GM18861 (cell line): Measurements from ENCODE around the gene ASPG.

Source experiments
- ATAC-seq: cut with Tn5 transposase; IDR thresholded peaks from one replicate; pipeline ENCODE4 v1.9.1; 2021; ENCODE audit not compliant: unreplicated experiment

Gene ASPG

DNA sequence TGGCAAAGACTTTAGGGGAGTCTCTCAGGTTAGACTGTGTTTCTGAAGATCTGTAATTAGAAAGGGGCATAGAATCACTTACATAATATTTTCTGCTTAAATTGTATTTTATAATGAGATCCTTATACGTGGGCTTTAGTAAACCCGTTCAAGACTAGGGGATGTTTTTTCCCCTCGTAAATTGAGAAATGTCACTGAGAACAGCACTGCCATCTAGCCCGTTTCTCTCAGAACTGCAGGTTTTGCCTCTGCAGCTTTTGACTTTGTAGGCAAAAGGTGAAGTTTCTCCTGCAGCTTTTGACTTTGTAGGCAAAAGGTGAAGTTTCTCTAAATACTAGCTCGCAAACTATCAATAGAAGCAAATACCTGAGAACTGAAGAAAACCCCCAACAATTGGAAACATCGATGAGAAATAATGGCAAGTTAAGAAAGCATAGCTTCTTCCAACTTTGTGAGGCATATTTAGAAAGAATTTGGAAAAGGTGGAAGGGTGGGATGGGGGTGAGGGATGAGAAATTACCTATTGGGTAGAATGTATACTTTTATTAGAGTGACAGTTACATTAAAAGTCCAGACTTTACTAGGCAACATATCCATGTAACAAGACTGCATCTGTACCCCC is 9.9 kb upstream of the ASPG start:
- ATAC-seq, result no peak

DNA sequence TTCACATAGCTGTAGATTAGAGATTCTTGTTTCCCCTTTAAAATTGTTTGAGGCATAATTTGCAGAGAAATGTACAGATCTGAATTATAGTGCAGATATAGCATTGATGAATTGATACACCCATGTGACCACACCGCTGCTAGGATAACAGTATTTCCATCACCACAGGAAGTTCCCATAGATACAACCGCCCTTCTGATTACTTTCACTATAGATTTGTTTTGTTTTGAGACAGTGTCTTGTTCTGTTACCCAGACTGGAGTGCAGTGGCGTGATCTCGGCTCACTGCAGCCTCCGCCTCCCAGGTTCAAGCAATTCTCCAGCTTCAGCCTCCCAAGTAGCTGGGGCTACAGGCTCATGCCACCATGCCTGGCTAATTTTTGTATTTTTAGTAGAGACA is 8.8 kb upstream of the ASPG start:
- ATAC-seq, result no peak

DNA sequence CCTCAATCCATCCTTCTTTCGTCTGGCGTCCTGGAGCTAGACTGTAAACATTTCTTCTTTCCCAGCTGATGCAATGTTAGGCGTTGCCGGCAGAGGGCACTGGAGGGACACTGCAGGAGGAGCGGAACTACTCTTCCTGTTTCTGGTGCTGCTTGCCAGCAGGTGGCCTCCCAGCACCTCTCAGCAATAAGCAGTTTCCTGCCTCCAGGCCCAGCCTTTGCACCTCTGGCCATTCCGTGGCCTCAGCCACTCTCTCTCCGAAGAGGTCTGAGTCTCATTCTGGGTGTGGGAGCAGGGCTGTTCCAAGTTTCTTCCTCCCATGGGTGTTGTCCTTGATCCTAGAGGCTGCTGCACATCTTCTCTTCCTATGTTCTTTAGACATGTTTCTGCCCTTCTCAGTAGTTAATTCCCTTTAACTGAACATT is 7.5 kb upstream of the ASPG start:
- ATAC-seq, result peak; percentile 89

DNA sequence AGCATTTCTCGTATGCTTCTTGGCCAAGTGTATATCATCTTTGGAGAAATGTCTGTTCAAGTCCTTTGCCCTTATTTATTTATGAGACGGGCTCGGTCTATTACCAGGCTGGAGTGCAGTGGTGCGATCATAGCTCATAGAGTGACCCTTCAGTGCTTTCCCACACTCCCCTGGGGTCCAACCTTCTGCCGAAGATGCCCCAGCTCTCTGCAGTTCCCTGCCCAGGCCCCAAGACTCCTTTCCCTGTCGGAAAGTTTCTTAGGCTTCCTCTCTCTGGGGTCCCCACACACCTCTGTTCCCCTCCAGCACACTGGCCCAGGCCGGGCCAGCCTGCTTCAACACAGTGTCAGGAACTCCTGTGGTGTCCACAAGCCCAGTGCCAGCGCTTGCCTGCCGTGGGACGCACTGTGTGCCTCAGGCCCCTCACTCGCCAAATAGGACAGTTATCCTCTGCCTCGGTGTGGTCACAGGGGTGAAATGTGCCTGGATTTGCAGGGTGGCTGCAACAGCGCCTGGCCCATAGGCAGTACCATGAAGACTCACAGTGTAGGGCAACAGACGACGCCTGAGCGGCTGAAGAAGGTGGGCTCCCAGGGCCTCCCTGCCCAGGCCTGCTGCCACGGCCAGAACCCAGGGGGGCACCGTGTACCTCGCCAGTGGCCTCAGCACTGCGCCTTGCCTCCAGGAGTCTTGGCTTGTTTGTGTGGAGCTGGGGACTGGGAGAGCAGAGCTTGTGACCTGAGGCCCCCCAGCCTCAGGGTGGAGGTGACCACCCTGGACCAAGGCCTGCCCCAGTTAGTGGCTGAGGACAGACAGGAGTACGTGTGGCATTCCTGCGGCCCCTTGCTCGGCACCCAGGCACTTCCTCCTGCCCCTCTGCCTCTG is 4.9 kb upstream of the ASPG start:
- ATAC-seq, result no peak

DNA sequence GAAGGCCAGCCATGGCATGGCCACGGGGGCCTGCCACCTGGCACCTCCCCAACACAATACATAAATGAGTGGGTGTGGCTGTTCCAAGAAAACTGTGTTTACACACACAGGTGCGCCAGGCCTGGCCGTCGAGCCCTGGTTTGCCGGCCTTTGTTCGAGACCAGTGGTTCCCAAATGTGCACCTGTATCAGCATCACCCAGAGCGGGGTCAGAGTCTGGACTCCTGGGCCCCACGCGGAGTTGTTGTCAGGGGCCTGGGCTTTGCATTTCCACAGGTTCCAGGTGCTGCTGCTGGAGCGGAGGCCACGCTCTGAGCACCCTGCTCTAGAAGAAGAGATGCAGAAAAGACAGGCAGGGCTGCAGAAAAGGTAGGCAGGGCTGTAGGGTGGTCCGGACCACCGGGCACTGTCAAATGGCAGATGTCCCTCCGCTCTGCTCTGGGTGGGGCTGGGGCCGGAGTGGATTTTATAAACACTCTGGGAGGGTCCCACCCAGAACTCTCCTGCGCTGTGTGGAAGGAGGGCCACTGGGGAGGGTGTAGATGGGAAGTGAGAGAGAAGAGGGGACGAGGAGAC is 4.2 kb upstream of the ASPG start:
- ATAC-seq, result no peak

DNA sequence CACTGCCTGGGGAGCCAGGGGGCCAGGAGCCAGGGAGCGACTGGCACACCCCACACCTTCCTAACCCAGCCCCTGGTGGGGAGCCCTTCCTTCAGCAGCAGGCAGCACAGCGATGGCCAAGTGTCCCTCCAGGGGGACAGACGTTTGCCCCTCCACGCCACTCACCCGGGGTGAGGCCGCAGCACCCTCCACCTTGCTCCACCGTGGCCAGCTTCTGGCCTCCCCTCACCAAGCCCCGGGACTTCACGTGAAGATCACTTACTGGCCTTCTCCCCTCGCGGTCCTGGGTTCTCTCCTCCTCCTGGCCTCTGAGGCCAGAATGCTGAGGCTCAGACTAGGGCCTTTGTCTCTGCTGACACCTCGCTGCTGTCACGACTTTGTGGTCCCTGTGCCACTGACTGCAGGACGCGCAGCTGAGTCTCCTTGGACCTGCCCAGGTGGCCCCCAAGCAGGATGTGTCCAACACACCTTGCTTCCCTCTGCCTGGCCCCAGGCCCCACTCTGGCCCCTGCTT is 3.5 kb upstream of the ASPG start:
- ATAC-seq, result no peak

DNA sequence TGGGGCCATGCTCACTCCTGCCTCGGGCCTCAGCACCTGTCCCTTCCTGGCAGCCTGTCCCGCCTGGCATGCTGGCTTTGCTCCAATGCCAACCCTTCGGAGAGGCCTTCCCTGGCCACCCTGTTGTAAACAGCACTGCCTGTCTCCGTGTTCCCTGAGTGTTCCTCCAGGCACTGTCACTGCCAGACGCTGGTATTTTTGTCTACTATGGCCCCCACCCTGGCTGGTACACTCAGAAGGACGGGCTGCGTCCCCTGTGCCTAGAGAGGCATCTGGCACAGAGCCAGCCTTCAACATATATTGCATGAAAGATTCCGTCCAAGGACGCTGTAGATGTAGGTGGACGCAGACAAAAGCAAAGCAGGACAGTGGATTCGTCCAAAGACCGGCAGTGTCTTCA is 2.7 kb upstream of the ASPG start:
- no peak for ATAC-seq

DNA sequence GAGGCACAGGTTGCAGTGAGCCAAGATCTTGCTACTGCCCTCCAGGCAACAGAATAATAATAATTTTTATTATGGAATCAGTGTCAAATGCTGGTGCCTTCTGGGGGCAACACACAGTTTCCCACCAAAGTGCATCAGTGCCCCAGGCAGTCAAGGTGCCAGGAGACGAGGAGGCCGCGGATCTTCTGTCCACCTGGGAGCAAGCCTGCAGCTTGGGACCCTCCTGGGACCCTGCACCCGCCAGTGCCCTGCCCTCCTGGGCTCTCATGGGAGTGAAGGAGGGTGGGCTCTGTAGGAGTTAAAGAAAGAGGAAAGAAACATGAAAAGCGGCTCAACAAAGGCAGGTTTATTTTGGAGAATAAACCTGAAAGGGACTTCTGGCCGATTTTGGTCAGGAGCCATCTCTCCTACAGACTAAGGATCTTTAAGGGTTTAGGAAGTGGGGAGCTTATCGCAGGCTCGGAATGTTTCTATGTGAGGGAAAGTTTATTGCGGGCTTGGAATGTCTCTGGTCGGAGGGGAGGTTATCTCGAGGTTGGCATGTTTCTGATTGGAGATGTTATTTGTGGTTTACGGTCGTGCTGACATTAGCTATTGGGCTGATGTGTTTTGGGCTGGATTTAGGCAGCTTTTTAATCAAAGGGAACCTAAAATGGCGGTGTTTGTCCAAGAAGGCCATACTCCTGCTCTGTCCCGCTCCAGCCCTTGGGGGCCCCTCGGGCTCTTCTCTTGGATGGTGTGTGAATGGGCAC is 1.1 kb upstream of the ASPG start:
- ATAC-seq, result no peak

DNA sequence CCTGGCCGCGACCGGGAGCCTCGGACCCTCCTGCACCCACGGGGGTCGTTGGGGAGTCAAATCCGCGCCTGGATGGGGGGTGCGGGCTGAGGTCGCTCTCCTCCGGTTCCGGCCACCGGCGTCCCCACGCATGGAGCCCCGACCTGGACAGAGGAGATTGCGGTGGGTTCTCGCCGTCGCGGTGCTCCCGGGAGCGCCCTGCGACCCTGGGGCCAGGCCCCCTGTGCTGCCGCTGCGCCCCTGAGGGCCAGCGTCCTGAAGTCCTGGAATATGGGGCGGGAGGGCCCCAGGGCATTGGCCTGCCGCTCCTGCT is 345 bp downstream of the ASPG start:
- ATAC-seq, result no peak

DNA sequence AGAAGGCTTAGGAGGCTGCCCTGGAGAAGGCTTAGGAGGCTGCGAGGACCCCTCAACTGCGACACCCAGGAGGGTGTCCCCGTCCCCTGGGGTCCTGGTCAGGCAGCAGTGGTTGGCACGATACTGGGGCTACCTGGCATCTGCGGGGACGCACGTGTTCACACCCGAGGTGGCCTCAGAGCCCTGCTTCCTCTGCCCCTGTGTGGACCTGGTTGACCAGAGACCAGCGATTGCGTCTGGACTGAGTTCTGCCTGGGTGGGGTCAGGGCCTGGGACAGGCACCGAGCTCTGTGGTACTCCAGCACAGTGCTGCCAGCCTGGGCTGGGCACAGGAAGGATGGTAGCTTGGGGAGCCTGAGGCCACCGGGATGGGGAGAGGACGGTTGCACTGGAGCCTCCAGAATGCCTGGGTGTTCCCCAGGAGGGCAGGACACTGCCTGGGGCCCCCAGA is 735 bp downstream of the ASPG start:
- no peak for ATAC-seq

DNA sequence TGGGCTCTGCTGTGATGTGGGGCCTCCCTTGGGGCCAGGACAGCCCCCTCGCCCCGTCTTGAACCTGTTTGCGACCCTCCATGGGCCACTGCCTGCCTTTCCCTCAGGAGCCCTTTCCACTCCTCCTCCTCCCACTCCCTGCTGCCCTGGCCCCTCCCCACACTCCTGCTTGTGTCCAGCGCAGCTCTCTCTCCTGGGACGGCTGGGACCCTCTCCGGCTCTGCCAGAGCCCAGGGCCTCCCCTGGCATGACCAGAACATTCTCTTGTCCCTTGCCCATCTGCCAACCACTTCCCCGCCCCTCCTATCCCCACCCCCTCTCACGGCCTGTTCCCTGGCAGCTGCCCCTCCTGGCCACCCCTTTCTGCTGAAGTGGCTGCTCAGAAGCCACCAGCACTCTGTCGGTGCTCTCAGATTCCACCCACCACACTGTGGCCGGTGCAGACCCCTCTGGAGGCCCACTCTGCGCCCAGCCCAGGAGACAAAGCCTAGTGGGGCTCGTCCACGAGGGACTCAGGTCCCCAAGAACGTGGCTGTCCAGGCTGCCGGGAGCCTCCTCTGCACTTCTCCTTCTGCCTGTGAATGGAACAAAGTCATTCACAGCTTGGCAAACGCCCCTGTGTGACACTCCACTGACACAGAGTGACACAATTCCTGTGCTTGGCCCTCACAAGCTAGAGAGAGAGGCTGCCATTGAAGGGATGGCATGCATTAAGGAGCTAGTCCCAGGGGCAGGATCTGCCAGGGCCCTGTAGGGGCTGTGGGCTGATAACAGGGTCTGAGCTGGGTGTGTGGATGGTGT is 1.4 kb downstream of the ASPG start:
- no peak for ATAC-seq

DNA sequence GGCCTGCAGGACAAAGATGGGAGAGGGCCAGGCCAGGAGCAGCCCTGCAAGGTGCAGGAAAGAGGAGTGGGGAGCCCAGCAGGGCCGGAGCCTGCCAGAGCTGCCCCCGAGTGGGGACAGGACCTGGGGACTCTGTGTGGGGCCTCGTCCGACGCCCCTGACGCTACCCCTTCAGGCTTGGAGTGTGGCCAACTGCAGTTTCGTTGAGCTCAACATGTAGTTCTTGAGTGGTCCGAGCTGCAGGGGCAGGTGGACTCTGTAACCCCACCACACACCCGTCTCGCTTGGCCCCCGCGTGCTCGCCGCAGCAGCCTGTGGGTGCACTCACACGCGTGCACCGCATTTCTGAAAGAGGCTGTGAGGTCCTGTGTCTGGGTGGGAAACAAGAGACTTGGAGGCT is 2.0 kb downstream of the ASPG start:
- no peak for ATAC-seq

DNA sequence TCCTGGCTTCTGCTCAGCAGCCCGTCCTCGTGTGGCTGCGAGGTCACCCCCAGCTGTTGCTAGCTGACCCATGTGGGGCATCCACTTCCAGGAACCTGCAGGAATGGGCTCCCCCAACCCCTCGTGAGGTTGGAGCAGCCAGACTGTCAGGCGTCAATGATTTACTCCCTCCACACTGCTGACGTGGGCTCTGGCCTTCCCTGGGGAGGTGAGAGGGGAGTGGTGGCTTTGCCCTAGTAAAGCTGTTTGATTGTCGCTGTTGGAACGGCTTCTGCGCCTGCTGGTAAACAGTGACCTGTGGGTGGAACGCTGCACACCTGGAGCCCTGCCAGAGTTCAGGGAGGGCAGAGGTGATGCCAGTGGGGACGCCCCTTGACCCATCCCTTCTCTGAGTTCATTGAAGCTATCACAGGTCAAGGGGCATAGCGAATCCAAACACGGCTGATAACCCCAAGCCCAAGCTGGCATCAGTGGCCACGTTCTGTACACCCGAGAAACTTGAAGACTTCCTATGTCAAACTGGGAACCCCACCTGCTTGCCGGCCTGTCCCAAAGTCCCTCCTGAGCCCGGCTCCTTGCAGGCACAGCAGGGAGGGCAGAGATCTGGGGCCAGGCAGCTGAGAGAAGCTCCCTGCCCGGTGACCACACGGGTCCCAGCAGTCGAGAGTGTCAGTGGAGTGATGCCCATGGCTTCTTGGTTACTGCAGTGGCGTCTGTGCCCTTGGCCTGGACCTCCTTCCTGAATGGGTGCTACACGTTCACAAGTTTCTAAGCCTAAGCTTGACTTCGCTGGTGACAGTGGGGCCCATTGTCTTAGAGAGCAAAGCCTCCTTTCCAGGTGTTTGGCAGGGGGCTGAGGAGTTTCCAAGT is 2.7 kb downstream of the ASPG start:
- no peak for ATAC-seq

DNA sequence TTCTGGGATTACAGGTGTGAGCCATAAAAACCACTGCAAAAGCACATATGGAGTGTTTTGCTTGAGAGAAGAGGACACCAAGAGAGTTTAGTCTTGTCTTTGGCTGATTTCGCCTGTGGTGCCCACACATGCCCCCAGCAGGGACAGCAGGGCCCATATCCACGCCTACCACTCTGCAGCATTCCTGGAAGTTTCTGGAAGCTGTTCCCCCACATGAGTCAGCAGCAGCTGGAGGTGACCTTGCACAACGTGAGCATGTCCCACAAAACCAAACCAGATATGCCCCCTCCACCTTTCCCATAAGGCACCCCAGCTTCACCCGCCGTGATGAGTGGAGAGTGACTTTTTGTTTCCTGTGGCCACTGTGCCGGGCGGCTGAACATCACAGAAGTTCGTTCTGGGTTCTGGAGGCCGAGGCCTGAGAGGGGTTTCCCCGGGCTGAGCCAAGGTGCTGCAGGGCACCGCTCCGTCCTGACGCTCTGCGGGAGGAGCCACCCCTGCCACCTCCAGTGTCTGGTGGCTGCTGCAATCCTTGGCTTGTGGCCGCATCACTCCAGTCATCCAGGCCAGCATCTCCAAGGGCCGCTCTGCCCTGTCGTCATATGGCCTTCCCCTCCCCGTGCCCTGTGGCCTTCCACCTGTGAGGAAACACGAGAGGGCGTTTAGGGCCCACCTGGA is 4.7 kb downstream of the ASPG start:
- ATAC-seq, result no peak

DNA sequence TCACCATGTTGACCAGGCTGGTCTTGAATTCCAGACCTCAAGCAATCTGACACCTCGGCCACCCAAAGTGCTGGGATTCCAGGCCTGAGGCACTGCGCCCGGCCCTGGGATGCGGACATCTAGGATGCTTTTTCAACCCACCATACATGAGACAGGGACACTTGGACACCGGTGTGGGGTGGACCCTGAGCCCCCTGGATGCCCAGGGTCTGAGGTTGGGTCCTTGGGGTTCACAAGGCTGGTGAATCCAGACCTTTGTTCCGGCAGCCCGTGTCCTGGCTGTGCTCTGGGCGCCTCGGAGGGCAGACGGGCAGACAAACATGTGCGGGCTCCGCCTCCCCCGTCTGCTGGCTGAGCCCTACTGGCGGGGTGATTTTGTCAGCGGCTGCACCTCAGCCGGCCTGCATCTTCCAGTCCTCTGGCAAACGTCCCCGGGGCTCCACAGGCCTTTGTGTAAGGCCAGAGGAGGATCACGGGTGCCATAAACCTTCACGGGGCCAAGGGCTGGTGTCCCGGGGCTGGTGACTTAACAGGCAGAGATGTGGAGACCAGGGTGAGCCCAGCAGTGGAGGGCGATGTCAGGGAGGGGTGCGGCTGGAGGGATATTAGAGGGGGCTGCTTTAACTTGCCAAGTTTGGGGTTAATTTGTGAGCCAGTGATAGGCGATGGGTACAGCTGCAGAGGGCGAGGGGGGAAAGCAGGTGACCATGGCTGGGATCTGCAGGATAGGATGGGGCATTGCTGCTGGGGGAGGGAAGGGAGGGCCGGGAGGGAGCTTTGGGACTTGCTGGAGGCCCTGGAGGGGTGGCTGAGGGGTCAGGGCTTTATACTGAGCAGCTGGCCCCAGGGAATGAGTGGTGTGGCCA is 5.8 kb downstream of the ASPG start:
- ATAC-seq, result no peak

DNA sequence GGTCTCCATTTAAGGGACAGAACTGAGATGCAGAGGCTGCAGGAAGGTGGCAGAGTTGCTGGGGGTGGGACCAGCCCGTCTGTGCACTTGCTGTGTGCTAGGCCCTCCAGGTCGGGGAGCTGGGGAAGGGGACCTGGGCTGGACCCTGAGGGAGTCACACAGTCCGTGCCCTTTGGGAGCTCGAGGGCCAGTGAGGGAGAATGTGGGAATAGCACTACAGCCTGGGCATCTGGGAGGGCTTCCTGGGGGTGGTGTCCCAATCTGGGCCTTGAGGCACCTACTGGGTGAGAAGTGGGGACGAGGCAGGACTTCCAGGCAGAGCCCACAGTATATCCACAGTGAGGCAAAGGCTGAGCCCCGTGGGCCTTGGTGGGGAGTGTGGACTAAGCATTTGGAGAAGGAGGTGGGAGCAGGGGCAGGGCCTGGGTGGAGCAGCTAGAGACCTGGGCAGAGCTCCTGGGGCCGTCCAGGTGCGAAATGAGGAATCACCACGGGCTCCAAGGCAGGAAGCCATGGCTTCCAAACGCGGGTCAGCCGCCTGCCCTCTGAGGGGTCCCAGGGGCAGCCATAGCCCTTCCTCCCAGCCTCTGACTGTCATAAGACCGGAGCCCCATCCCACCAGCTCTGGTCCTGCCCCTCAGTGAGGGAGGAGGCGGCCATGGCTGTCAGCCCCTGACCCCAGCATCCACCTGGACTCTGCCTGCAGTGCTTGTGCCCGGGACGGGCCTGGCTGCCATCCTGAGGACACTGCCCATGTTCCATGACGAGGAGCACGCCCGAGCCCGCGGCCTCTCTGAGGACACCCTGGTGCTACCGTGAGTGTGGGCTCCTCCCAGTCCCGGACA is 6.6 kb downstream of the ASPG start:
- ATAC-seq, result no peak

DNA sequence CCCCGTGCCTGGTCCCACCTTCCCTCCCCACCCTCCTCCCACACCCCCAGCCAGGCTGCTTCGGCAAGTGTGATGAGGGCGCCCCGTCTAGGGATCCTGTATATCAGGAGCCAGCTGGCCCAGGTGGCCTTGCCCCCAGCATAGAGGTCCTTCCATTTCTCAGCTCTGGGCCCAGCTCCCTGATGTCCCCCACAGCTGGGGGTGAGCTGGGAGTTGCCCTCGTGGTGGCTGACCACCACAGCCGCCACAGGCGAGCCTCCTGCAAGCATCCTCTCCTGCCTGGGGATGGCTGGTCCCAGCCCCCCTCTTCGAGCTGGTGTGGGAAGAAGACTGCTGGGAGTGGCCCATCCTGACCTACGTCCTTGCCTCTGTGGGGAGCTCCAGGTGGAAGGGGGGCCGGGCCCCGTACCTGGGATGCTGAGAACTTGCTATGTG is 7.4 kb downstream of the ASPG start:
- ATAC-seq, result no peak
